ENCODE data around the gene PSORS1C2. TPM values are rescaled to one million over a fixed set of nuclear protein-coding genes. Genes with fewer than 3 reads are reported as not detected.

PSORS1C2 gene
- total RNA-seq, 1 donor from 2014 or later = not detected

- Histone ChIP-seq H3K27ac (replicated peaks) (no peak within 1 kb of the TSS), H3K36me3 (no peaks in the 10 kb centered on the region), H3K9me3 (replicated peaks) (no peaks in the 10 kb centered on the region), H3K4me3 (no peak within 1 kb of the TSS), H3K4me1 (peaks cover 53% of the 10 kb centered on the region), H3K27me3 (ENCODE audit: low read depth) (no peaks in the 10 kb centered on the region)
- no peak for TF ChIP-seq CTCF (IDR thresholded peaks at IDR 0.05; ENCODE audit: borderline replicate concordance)
- intact Hi-C loops (cut with micrococcal nuclease) = no loop called here
- DNase-seq = no peak
Observed at GRCh38 chr6:31120151-31120915, 18.5 kb downstream of the PSORS1C2 start, which contains the start of gene CDSN. CDSN (minus strand) TSS chr6:31120446; CDS start chr6:31120419, 27 bp downstream.

- Histone ChIP-seq H3K27me3 (ENCODE audit: low read depth) (no peaks in the 10 kb centered on the region), H3K4me1 (peaks cover 60% of the 10 kb centered on the region), H3K4me3 (no peak overlapping the region), H3K9me3 (replicated peaks) (no peaks in the 10 kb centered on the region), H3K27ac (replicated peaks) (no peak overlapping the region), H3K36me3 (no peaks in the 10 kb centered on the region)
- no peak for TF ChIP-seq CTCF (IDR thresholded peaks at IDR 0.05; ENCODE audit: borderline replicate concordance)
- no peak for DNase-seq
- intact Hi-C loops (cut with micrococcal nuclease) = no loop called here
Observed at GRCh38 chr6:31118178-31118577, 20.7 kb downstream of the PSORS1C2 start.

GRCh38 chr6:31116661-31117385 lies 22.0 kb downstream of the PSORS1C2 start:
- no peak for DNase-seq
- H3K9me3 ChIP-seq (replicated peaks) = no peaks in the 10 kb centered on the region
- H3K27me3 ChIP-seq (ENCODE audit: low read depth) = no peaks in the 10 kb centered on the region
- intact Hi-C loops (cut with micrococcal nuclease) = no loop called here
- TF ChIP-seq CTCF (IDR thresholded peaks at IDR 0.05; ENCODE audit: borderline replicate concordance) = no peak
- peak overlapping the region; percentile 48 for H3K4me3 ChIP-seq
- H3K4me1 ChIP-seq = peaks cover 50% of the 10 kb centered on the region
- no peaks in the 10 kb centered on the region for H3K36me3 ChIP-seq
- H3K27ac ChIP-seq (replicated peaks) = peak overlapping the region; percentile 75

- no peaks in the 10 kb centered on the region for H3K27me3 ChIP-seq (ENCODE audit: low read depth)
- no peak for DNase-seq
- peak overlapping the region; percentile 75 for H3K27ac ChIP-seq (replicated peaks)
- H3K4me3 ChIP-seq = no peak overlapping the region
- H3K36me3 ChIP-seq = no peaks in the 10 kb centered on the region
- H3K4me1 ChIP-seq = peaks cover 50% of the 10 kb centered on the region
- no peak for TF ChIP-seq CTCF (IDR thresholded peaks at IDR 0.05; ENCODE audit: borderline replicate concordance)
- intact Hi-C loops (cut with micrococcal nuclease) = no loop called here
- no peaks in the 10 kb centered on the region for H3K9me3 ChIP-seq (replicated peaks)
Observed at GRCh38 chr6:31115941-31116560, 22.8 kb downstream of the PSORS1C2 start.

GRCh38 chr6:31114970-31115849 lies 23.7 kb downstream of the PSORS1C2 start:
- H3K27me3 ChIP-seq (ENCODE audit: low read depth) = no peaks in the 10 kb centered on the region

More at GRCh38 chr6:31114970-31115849, 23.7 kb downstream of the PSORS1C2 start:
- H3K4me1 ChIP-seq = peaks cover 50% of the 10 kb centered on the region
- no peak for DNase-seq
- H3K27ac ChIP-seq (replicated peaks) = peak overlapping the region; percentile 73
- intact Hi-C loops (cut with micrococcal nuclease) = no loop called here
- no peaks in the 10 kb centered on the region for H3K36me3 ChIP-seq
- peak overlapping the region; percentile 52 for H3K4me3 ChIP-seq
- no peaks in the 10 kb centered on the region for H3K9me3 ChIP-seq (replicated peaks)
- peak; percentile 34 for TF ChIP-seq CTCF (IDR thresholded peaks at IDR 0.05; ENCODE audit: borderline replicate concordance)
